ENCODE data around the gene ADAMTSL2.

DNA sequence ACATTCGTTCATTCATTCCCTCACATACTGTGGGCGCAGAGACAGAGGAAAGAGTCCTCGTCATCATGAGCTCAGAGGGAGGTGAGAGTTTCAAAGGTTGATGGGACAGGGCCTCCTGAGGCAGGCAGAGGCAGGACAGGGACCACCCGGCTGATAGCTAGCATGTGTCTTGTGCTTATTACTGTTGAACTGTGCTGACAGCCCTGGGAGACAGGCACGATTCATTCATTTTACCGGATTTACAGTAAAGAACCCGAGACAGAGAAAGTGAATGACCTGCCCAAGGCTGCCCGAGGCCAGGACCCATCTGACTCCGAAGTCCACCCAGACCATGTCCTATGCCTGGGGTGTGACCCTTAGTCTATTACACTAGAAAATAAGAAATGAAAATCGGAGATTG is 79.6 kb downstream of the ADAMTSL2 start:
- TF ChIP-seq, protein P1, sequence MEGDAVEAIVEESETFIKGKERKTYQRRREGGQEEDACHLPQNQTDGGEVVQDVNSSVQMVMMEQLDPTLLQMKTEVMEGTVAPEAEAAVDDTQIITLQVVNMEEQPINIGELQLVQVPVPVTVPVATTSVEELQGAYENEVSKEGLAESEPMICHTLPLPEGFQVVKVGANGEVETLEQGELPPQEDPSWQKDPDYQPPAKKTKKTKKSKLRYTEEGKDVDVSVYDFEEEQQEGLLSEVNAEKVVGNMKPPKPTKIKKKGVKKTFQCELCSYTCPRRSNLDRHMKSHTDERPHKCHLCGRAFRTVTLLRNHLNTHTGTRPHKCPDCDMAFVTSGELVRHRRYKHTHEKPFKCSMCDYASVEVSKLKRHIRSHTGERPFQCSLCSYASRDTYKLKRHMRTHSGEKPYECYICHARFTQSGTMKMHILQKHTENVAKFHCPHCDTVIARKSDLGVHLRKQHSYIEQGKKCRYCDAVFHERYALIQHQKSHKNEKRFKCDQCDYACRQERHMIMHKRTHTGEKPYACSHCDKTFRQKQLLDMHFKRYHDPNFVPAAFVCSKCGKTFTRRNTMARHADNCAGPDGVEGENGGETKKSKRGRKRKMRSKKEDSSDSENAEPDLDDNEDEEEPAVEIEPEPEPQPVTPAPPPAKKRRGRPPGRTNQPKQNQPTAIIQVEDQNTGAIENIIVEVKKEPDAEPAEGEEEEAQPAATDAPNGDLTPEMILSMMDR (IDR thresholded peaks at IDR 0.05; ENCODE audit: low read depth, low read length, poor library complexity, severe bottlenecking), result no peak
- no peak for TF ChIP-seq EZH2phosphoT487 (IDR thresholded peaks at IDR 0.05; ENCODE audit: borderline replicate concordance, low read length)

All from DOHH2 (cell line).